DMS53 treated with DMSO at 0.1 percent for 48 hours (cell line): ENCODE measurements around the gene LYZL4.

Experiments used
- DNase-seq: peaks from one replicate; lab custom pipeline; 2025; ENCODE audit not compliant: unreplicated experiment; lab: John Stamatoyannopoulos, UW

Gene LYZL4

DNA sequence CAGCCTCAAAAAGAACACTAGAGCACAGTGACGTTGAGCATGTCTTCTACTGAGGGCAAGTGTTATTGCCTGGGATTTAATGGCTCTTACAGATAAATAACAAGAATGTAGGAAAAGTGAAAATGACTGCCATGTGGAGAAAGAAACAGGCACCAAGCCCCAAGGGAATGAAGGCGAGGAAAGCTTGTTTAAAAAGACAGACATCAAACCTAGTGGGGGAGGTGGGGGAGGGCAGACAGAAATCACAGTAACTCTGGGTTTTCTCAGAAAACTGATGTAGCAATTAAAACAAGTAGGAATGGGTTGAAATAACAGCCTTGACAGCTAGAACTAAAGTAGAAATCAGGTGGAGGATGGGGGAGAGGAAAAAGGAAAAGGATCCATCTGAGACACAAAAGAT, 18.4 kb upstream of the LYZL4 start:
- no peak for DNase-seq

DNA sequence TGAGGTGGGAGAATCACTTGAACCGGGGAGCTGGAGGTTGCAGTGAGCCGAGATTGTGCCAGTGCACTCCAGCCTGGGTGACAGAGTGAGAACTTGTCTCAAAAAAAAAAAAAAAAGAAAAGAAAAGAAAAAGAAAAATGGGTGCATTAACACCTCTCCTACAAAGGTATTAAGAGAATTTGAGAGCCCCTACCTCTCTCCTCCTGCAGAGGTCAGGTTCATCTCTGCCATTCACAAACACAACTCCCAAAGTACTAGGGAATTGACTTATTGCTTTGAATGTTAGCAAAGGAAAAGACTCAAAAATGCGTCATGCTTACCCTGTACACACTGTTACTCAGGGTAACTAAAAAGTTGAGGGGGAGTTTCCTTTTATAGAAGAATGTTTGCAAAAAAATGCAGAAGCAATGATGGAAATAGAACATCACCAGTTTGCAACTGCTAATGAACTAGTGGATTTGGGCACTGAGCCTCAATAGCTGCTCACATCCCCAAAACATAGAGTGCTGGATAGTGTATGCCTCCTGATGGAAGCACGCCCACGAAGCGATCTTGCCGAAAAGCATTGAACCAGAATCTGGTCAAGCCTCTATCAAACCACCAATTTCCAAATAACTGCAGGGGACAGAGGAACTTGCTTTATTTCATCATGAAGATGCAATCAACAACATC, 15.5 kb upstream of the LYZL4 start:
- no peak for DNase-seq

DNA sequence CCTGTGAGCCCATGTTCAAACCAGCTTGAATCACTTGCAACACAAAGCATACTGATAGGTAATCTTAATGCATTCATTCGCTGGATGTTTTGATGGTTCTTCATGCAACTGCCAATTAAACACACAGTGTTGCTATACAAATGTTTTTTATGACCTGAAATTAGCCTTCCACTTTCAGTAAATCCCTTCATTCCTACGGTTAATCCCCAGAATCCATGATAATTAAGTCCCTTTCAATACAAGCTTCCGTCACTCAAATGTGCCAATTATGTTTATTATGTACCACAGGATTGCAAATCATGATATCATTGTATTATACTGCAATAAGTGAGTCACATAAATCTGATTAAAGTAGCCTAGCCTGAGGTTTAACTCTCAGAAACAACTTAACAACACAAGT, 14.5 kb upstream of the LYZL4 start:
- DNase-seq: no peak

GRCh38 chr3:42421818-42422796, 11.7 kb upstream of the LYZL4 start:
- no peak for DNase-seq

DNA sequence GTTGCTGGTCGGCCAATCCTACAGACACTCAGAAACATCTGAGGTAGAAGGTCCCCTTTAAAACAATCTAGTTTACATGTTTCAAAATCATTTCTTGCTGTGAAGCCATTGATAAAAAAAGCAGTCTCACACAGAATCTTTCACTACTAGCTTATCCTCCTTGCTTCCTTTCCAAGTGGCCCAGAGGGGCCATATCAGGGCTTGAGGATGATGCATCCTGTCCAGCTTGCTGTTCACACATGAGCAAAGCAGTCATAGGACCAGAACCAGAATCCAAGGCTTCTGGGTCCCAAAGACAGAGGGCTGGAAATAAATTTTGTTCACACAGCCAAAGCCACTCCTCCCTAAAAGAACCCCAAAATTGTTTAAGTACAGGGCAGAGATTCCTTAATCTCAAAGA, 9.2 kb upstream of the LYZL4 start:
- no peak for DNase-seq

DNA sequence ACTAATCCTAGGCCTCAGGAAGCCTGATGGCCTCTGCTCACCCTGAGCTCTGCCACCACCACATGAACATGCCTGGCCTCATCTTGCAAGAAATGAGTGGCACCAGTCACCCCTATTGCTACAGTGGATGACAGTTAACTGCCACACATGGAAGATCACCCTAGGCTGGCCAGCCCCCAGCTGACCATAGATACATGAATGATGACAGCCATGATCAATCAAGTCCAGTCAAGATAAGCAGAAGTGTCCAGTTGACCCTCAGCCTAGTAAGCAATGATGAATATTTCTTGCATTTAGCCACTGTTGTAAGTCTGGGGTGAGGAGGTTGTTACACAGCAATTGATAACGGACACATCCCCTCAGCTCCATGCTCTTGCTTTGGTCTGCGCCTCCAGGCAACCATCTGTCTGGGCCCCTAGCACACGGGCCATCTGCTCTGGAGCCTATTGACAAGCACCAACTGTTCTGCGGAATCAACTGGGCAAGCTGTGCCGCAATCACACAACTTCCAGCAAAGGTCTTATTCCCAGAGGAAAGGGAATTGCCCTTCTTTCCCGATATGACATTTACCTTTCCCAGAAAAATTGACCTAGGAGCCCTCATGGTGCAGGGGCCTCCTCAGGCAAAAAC, 2.2 kb upstream of the LYZL4 start:
- no peak for DNase-seq

DNA sequence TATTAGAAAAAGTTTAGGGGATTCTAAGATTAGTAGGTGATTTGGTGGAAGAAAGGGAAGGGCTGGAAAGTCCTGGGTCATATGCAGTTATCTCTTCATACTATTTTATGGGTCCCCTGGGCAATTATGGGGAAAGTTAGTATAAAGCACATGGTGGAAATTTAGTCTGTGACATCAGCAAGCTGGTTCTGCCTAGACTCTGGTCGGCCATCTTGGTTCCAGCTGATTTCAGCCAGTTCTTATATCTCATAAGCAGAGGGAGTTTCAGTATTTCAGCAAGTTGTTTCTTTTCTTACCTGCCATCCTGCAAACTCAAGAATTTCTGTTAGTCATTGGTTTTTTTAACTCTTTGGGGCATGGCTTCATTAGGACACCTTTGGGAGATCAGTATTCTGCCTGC, 1.0 kb upstream of the LYZL4 start:
- no peak for DNase-seq

DNA sequence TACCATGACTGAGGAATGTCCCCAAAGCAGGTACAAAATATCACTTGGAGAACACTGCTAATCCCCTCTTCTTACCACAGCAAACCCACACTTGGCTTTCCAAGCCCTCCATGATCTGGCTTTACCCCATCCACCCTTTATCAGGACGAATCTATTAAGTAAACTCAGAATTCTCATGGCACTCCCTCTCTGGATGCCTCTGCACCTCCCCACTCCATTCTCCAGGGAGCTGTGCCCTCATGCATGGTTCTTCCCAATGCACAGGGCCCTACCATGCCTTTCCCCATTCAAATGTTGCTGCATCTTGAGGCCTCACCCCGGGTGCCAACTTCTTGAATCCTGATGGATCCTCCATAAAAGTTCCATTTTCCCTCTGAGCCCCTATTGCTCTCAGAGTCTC, 2.3 kb downstream of the LYZL4 start:
- no peak for DNase-seq

DNA sequence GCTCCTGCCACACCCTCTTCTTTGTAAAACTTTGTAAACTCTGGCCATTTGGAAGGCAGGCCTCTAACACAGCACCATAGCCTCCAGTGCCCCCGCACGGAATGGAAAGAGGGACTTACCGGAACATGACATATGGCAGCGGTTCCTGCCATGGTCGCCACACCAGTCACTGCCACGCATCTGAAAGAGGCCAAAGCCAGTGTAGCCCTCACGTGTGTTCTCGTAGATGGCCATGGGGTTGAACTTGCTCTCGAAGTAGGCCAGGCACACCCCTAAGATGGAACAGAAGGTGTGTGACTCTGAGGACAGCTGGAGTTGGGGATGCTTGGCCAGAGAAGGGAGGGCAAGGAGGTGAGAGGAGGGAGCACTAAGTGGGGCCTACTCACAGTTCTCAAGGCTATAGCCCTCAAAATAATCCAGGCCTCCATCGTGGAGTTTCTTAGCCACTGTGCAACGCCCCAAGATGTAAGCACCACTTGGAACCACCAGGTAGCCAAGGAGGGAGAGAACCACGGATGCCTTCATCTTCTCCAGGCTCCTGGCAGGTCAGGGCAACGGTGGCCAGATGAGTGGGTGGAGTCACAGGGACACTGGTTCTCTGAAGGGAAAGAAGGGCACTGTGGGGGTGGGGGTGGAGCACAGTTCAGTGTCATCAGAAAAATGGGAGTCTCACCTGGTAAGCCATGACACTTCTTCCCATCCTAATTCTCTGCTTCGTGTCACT, 3.5 kb downstream of the LYZL4 start:
- no peak for DNase-seq

DNA sequence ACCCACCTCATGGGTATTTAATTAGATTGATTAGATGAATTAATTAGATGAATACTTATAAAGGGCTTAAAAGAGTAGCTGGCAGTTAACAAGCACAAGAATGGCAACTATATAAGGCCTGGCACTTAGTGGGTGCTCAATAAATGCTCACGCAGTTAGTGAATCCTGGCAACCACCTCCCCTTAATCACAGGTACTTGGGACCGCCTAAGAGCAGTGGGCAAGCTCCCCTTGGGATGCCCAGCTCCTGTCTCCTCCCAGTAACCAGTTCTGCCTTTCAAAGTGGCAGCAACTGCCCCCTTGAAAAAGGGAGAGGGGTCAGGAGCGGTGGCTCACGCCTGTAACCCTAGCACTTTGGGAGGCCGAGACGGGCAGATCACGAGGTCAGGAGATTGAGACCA, 4.6 kb downstream of the LYZL4 start:
- no peak for DNase-seq

DNA sequence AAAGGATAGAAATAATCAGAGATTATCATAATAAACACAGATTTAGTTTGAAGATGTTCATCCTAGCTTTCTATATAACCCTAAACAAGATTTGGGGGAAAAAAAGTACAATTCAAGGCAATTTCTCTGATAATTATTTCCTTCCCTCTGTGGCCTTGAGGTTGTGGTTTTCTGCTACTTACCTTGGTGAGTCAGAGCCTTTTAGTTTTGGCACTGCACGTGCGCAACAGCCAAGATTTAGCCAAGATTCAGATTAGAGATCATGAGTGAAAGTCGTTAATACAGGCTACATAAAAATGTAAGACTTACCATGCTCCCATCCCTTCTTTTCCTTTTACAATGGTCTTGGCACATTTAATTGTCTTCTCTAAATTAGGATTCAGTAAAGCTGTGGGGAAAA, 6.7 kb downstream of the LYZL4 start:
- DNase-seq: no peak

- DNase-seq: no peak
Measured at GRCh38 chr3:42402394-42403096, 7.9 kb downstream of the LYZL4 start.

DNA sequence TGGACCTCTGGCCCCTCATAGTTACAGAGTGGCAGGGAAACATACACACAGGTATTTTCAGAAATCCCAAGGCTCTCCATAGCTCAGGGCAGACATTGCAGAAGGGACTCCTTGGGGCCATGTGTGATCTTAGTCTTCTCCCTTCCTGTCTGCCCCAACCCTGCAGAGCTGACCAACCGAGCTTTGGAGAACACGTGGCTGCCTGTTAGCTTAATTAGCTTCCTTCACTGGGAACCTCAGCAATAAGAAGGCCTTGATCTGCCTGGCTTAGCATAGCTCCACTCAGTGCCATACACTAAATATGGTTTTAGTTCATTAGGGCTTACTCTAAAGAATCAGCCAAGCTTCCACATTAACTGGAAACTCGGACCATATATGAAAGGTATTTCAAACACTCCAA, 12.3 kb downstream of the LYZL4 start:
- no peak for DNase-seq

DNA sequence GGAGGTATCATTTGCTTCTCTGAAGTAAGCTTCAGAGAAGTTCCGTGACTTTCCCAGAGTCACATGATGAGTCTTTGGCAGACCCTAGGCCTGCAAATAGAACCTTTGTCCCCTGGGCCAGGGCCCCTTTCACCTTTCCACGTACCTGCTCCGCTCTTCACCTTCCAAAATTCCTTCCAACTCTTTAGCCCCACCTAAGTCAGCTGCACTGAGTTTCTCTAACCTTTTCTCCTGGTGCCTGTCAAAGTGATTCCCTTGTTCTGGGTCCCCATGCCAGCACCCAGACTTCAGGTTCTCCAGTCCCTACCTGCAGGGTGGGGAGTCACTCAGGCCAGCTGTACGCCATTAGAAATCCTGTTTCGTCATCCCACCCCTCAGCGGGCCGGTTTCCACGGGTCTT, 12.8 kb downstream of the LYZL4 start:
- DNase-seq: no peak

DNA sequence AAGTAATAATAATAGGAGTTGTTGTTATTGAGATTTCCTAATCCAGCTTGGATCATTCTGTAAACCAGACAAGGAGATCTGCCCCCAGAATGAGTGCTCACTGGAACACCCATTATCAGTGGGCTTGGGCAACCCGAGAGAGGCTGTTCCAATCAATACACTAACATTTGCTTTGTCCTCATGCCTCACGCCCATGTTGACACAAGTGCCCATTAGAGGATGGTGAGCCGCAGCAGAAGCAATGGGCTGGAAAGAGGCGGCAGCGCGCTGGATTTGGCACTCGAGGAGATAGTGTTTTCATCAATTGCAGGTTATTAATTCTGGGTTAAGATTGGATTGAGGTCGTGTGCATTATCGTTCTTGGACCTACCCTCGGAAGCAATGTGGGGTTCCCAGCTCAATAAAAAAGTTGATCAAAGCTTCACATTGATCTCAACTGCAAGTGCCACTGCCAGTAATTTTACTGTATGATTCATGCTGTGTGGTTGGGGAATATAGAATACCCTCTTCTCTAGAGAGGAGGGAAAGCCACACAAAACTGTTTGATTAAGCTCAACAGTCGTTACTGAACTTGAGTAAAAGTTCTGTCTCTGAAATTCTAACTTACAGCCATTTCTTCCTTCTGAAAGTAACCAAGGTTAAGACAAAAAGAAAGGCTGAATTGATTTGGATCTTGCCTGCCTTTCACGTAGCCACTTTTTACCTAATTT, 15.7 kb downstream of the LYZL4 start:
- DNase-seq: no peak

GRCh38 chr3:42387802-42388651, 22.4 kb downstream of the LYZL4 start:
- DNase-seq: no peak

DNA sequence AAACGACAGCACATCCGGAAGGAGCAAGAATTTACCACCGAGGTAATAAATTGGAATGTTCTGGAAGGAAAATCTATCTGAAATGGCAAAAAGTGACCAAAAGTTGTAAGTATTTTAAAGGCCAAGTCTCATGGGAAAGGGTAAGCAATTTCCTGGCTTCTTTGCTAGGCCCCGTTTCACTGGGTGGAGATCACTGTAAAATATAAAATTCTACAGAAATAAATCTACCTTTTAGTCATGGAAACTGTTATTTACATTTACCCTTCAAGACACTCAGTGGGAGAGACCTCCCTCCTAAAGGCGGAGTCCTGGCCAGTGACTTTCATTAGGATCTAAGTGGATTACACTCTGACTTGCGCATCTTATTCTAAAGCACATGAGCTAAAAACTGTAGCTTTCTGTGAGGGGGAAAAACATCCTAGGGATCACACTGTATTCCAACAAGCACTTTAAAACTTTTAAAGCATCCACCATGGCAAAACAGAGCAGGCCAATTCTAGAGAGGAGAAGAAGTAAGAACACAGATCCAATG, 28.8 kb downstream of the LYZL4 start:
- DNase-seq: no peak

DNA sequence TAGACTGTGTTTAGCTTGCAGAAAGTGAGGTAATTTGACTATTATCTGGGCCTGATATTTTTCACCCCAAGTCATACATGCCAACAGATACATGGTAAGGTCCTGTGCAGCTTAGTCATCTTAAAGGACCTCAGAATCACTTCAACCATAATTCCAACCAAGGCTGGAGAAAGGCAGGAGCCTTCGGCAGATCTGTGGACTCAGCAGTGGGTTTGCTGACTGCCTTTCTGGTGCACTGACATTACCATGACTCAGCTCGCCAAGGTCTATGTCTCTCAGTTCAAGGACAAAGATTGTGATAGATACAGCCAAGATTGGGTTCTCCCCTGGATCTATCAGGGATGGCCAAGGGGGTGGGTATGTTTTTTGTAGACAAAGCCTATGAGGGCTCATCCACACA, 32.7 kb downstream of the LYZL4 start:
- DNase-seq: no peak

DNA sequence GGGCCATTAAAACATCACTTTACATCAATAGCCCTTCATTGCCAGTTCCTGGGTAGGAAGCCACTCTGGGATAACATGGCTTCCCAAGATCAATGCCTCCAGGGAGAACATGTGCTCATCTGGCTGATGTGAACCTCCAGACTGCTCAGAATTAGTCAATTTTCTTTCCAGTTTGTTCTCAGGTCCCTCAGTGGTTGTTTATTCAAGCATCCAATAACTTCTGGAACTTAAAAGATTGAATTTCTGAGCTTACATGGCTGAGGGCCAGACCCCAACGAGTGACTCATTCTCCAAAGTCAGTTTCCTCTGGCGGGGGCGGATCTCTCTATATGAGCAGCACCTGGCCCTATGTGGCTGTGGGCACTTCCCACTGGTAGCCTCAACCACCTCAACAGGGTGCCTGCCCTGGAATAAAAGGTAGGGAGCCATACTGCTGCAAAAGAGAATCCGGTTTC, 34.0 kb downstream of the LYZL4 start:
- DNase-seq: no peak
